MM.1S (cell line): ENCODE measurements around the gene ACYP2.

ENCODE experiments used
- EZH2 ChIP-seq: fragments of 300-600 bp; sonication (generic); optimal IDR thresholded peaks from 2 replicates; pipeline ENCODE3; 2017; ENCODE audit warnings: low read depth, mild to moderate bottlenecking, antibody characterized with exemption, low read length, mixed read lengths
- EZH2phosphoT487 ChIP-seq: fragments of 300-600 bp; sonication (generic); IDR thresholded peaks from 2 replicates; pipeline ENCODE4 v1.6.1; 2018; ENCODE audit warnings: antibody characterized with exemption, low read length
- TF ChIP-seq, protein P1 (sequence below): fragments of 300-600 bp; sonication (generic); IDR thresholded peaks from 2 replicates; pipeline ENCODE4 v1.5.1; 2016; ENCODE audit warnings: antibody characterized with exemption, low read length, mixed read lengths

DNA sequence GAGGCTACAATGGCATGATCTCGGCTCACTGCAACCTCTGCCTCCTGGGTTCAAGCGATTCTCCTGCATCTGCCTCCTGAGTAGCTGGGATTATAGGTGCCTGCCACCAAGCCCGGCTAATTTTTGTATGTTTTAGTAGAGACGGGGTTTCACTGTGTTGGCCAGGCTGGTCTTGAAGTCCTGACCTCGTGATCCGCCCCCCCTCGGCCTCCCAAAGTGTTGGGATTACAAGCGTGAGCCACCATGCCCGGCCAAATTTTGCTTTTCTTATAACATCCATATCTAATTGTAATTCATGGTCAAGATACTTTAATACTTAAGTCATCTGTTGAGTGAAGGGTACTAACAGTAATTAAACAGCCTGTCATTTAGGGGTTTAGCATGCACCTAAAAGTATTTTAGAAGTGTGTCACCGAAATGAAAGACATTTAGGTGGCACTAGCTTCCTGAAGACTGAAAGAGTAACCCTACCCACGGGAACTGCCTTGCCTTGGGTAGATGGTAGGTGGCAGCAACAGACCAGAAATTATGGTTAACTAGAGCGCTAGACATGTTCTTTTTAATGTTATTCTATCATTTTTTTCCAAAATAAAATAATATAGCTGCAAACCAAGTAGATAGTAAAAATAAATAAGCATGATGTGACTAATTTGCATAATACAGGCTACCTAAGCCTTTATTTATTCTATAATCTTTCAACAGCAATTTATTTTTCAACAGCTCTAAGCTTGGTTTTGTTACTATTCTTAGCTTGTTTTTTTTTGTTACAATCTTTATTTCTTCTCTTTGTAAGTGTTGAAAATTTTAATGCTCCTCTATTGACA, 8.6 kb upstream of the ACYP2 start:
- TF ChIP-seq, protein P1, sequence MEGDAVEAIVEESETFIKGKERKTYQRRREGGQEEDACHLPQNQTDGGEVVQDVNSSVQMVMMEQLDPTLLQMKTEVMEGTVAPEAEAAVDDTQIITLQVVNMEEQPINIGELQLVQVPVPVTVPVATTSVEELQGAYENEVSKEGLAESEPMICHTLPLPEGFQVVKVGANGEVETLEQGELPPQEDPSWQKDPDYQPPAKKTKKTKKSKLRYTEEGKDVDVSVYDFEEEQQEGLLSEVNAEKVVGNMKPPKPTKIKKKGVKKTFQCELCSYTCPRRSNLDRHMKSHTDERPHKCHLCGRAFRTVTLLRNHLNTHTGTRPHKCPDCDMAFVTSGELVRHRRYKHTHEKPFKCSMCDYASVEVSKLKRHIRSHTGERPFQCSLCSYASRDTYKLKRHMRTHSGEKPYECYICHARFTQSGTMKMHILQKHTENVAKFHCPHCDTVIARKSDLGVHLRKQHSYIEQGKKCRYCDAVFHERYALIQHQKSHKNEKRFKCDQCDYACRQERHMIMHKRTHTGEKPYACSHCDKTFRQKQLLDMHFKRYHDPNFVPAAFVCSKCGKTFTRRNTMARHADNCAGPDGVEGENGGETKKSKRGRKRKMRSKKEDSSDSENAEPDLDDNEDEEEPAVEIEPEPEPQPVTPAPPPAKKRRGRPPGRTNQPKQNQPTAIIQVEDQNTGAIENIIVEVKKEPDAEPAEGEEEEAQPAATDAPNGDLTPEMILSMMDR, result peak; percentile 70
- TF ChIP-seq EZH2, result no peak
- TF ChIP-seq EZH2phosphoT487, result no peak
